Dermis blood vessel endothelial cell (primary cell): ENCODE results near the gene RPL10. TPM values are rescaled to one million over a fixed set of nuclear protein-coding genes. Genes with fewer than 3 reads are reported as not detected.

Experiments used
- total RNA-seq: library from RNA; depleted of rRNA; stranded (reverse); fragments of >200 nt; gene quantifications from 2 replicates; pipeline ENCODE4 v1.2.3, GENCODE V29; 2014

The RPL10 gene
- total RNA-seq, 1 donor from 2014 or later: 6,057 TPM

Other genes starting within 250 kb of the RPL10 start
- 0.17 TPM in 1 of 2 replicates, not detected in the other for gene OPN1MW, start 215.8 kb upstream of the RPL10 start, total RNA-seq
- gene OPN1MW2, start 178.6 kb upstream of the RPL10 start, total RNA-seq: not detected in 2 replicates
- not detected in 2 replicates for gene OPN1MW3, start 140.8 kb upstream of the RPL10 start, total RNA-seq
- not detected in 2 replicates for gene TEX28, start 103.3 kb upstream of the RPL10 start, total RNA-seq
- not detected in 2 replicates for gene TKTL1, start 102.6 kb upstream of the RPL10 start, total RNA-seq
- gene FLNA, start 23.7 kb upstream of the RPL10 start, total RNA-seq: 1,387 and 2,587 TPM in 2 replicates
- 10.6 and 17.2 TPM in 2 replicates for gene EMD, start 19.1 kb upstream of the RPL10 start, total RNA-seq
- 105 and 111 TPM in 2 replicates for gene DNASE1L1, start 10.9 kb downstream of the RPL10 start, total RNA-seq
- gene TAFAZZIN, start 13.2 kb downstream of the RPL10 start, total RNA-seq: 20.8 and 25.9 TPM in 2 replicates
- 65.9 and 103 TPM in 2 replicates for gene ATP6AP1, start 30.3 kb downstream of the RPL10 start, total RNA-seq
- 50.7 and 75.9 TPM in 2 replicates for gene GDI1, start 38.8 kb downstream of the RPL10 start, total RNA-seq
- 58.0 and 61.4 TPM in 2 replicates for gene FAM50A, start 45.8 kb downstream of the RPL10 start, total RNA-seq
- gene PLXNA3, start 59.9 kb downstream of the RPL10 start, total RNA-seq: 6.6 and 9.0 TPM in 2 replicates
- 14.3 and 31.5 TPM in 2 replicates for gene LAGE3, start 80.9 kb downstream of the RPL10 start, total RNA-seq
- 51.1 and 57.8 TPM in 2 replicates for gene UBL4A, start 88.2 kb downstream of the RPL10 start, total RNA-seq
- 22.1 and 39.9 TPM in 2 replicates for gene SLC10A3, start 92.3 kb downstream of the RPL10 start, total RNA-seq
- gene FAM3A, start 117.9 kb downstream of the RPL10 start, total RNA-seq: 25.5 and 27.7 TPM in 2 replicates
- gene G6PD, start 148.5 kb downstream of the RPL10 start, total RNA-seq: 29.1 and 117 TPM in 2 replicates
- gene IKBKG, start 149.2 kb downstream of the RPL10 start, total RNA-seq: 15.5 and 22.1 TPM in 2 replicates
- gene CTAG1A, start 186.8 kb downstream of the RPL10 start, total RNA-seq: not detected in 2 replicates
- gene CTAG1B, start 220.9 kb downstream of the RPL10 start, total RNA-seq: not detected in 2 replicates